ACC112 (cell line): Measurements from ENCODE around the gene KCNMA1.
A peak's percentile ranks its signal among the peaks of the same experiment; 100 is the strongest.
"Not testable (repeated sequence)": the region's sequence is repeated elsewhere in the genome, so short reads cannot be mapped to it uniquely, and the experiment has no call there.

Source experiments
- H2AFZ ChIP-seq: fragments of 200-600 bp; sonication (generic); one replicate; pipeline ENCODE4 v1.6.0; 2017; ENCODE audit warnings: antibody characterized with exemption, low read length; ENCODE audit not compliant: unreplicated experiment
- H3K27ac ChIP-seq: fragments of 200-600 bp; sonication (generic); 2 replicates; pipeline ENCODE4 v1.5.1; 2014; ENCODE audit warnings: low read depth, mild to moderate bottlenecking, antibody characterized with exemption, low read length, moderate library complexity
- H3K27me3 ChIP-seq: fragments of 200-600 bp; sonication (generic); 2 replicates; pipeline ENCODE4 v1.6.1; 2014; ENCODE audit warnings: mild to moderate bottlenecking, antibody characterized with exemption, low read length, moderate library complexity, mixed read lengths; ENCODE audit not compliant: insufficient read depth
- H3K36me3 ChIP-seq: fragments of 200-600 bp; sonication (generic); 2 replicates; pipeline ENCODE4 v1.6.1; 2016; ENCODE audit warnings: mild to moderate bottlenecking, antibody characterized with exemption, low read length, moderate library complexity, mixed read lengths; ENCODE audit not compliant: insufficient read depth
- H3K4me1 ChIP-seq: fragments of 200-600 bp; sonication (generic); one replicate; pipeline ENCODE4 v1.6.1; 2016; ENCODE audit warnings: low read length, mixed read lengths; ENCODE audit not compliant: insufficient read depth, unreplicated experiment, control insufficient read depth
- H3K4me3 ChIP-seq: fragments of 200-600 bp; sonication (generic); 2 replicates; pipeline ENCODE4 v1.5.1; 2014; ENCODE audit warnings: mild to moderate bottlenecking, low read depth, low read length
- H3K79me2 ChIP-seq: fragments of 200-600 bp; sonication (generic); one replicate; pipeline ENCODE4 v1.6.0; 2016; ENCODE audit warnings: low read length; ENCODE audit not compliant: control insufficient read depth, unreplicated experiment, insufficient read depth

Gene KCNMA1

GRCh38 chr10:77393821-77394501 is 243.6 kb downstream of the KCNMA1 start:
- H3K36me3 ChIP-seq: no peaks in the 10 kb centered on the region
- no peaks in the 10 kb centered on the region for H3K27me3 ChIP-seq
- H3K4me1 ChIP-seq: peaks cover 60% of the 10 kb centered on the region
- H3K79me2 ChIP-seq: peaks cover 3% of the 10 kb centered on the region
- no peak overlapping the region for H3K4me3 ChIP-seq
- peak overlapping the region; percentile 91; the same call in 1 of the 2 replicates for H3K27ac ChIP-seq
- H2AFZ ChIP-seq: no peak overlapping the region

- no peak overlapping the region for H3K4me3 ChIP-seq
- no peak overlapping the region for H2AFZ ChIP-seq
- no peaks in the 10 kb centered on the region for H3K36me3 ChIP-seq
- peak overlapping the region; percentile 91 for H3K27ac ChIP-seq
- H3K4me1 ChIP-seq: peaks cover 59% of the 10 kb centered on the region
- H3K79me2 ChIP-seq: peaks cover 3% of the 10 kb centered on the region
- no peaks in the 10 kb centered on the region for H3K27me3 ChIP-seq
Measured at GRCh38 chr10:77393411-77393810, 244.2 kb downstream of the KCNMA1 start.

GRCh38 chr10:77392851-77393250 is 244.8 kb downstream of the KCNMA1 start:
- Histone ChIP-seq H3K4me1 (peaks cover 61% of the 10 kb centered on the region), H2AFZ (no peak overlapping the region)

GRCh38 chr10:77392236-77392721 is 245.3 kb downstream of the KCNMA1 start:
- Histone ChIP-seq H3K4me3 (peak overlapping the region; percentile 52; the same call in 1 of the 2 replicates), H3K27me3 (no peaks in the 10 kb centered on the region), H3K79me2 (peaks cover 3% of the 10 kb centered on the region), H3K4me1 (peaks cover 64% of the 10 kb centered on the region), H3K36me3 (no peaks in the 10 kb centered on the region), H3K27ac (peak overlapping the region; percentile 91), H2AFZ (no peak overlapping the region)

More at GRCh38 chr10:77392851-77393250, 244.8 kb downstream of the KCNMA1 start:
- Histone ChIP-seq H3K27ac (peak overlapping the region; percentile 91), H3K27me3 (no peaks in the 10 kb centered on the region), H3K36me3 (no peaks in the 10 kb centered on the region), H3K79me2 (peaks cover 3% of the 10 kb centered on the region), H3K4me3 (peak overlapping the region; percentile 52; the same call in 1 of the 2 replicates)

GRCh38 chr10:77391605-77392235 is 245.9 kb downstream of the KCNMA1 start:
- H3K79me2 ChIP-seq: peaks cover 3% of the 10 kb centered on the region
- no peaks in the 10 kb centered on the region for H3K36me3 ChIP-seq
- no peaks in the 10 kb centered on the region for H3K27me3 ChIP-seq
- peak overlapping the region; percentile 35 for H3K4me3 ChIP-seq
- peaks cover 68% of the 10 kb centered on the region for H3K4me1 ChIP-seq
- H2AFZ ChIP-seq: peak overlapping the region; percentile 84
- peak overlapping the region; percentile 91 for H3K27ac ChIP-seq

GRCh38 chr10:77390481-77390891 is 247.1 kb downstream of the KCNMA1 start:
- Histone ChIP-seq H3K79me2 (peaks cover 3% of the 10 kb centered on the region), H3K36me3 (no peaks in the 10 kb centered on the region), H3K27ac (peak overlapping the region; percentile 91), H3K4me3 (0 out of 2 replicates have a peak overlapping the region, but pooled peaks have one; percentile 35), H2AFZ (peak overlapping the region; percentile 84), H3K27me3 (no peaks in the 10 kb centered on the region), H3K4me1 (peaks cover 62% of the 10 kb centered on the region)

- H2AFZ ChIP-seq: no peak overlapping the region
- H3K4me1 ChIP-seq: peaks cover 59% of the 10 kb centered on the region
- no peak overlapping the region for H3K27ac ChIP-seq
- no peaks in the 10 kb centered on the region for H3K36me3 ChIP-seq
- H3K79me2 ChIP-seq: peaks cover 3% of the 10 kb centered on the region
- H3K4me3 ChIP-seq: no peak overlapping the region
- H3K27me3 ChIP-seq: no peaks in the 10 kb centered on the region
Measured at GRCh38 chr10:77388571-77389100, 249.0 kb downstream of the KCNMA1 start.

GRCh38 chr10:77387701-77388100 is 249.9 kb downstream of the KCNMA1 start:
- peaks cover 52% of the 10 kb centered on the region for H3K4me1 ChIP-seq
- H3K79me2 ChIP-seq, H3K4me3 ChIP-seq, H3K27ac ChIP-seq, H3K27me3 ChIP-seq, H3K36me3 ChIP-seq, H2AFZ ChIP-seq: not testable (repeated sequence)

GRCh38 chr10:77387247-77387646 is 250.4 kb downstream of the KCNMA1 start:
- Histone ChIP-seq H3K4me1 (peaks cover 47% of the 10 kb centered on the region), H3K36me3 (no peaks in the 10 kb centered on the region), H3K4me3 (peak overlapping the region; percentile 28; the same call in 1 of the 2 replicates), H2AFZ (peak overlapping the region; percentile 45), H3K79me2 (peaks cover 3% of the 10 kb centered on the region), H3K27me3 (no peaks in the 10 kb centered on the region), H3K27ac (peak overlapping the region; percentile 57)

GRCh38 chr10:77386838-77387237 is 250.8 kb downstream of the KCNMA1 start:
- Histone ChIP-seq H2AFZ (peak overlapping the region; percentile 45), H3K79me2 (peaks cover 3% of the 10 kb centered on the region), H3K27ac (peak overlapping the region; percentile 57), H3K4me1 (peaks cover 46% of the 10 kb centered on the region), H3K4me3 (peak overlapping the region; percentile 28; the same call in 1 of the 2 replicates), H3K27me3 (no peaks in the 10 kb centered on the region), H3K36me3 (no peaks in the 10 kb centered on the region)
